ENCODE results near the gene ZNF429. TPM values are rescaled to one million over a fixed set of nuclear protein-coding genes. Genes with fewer than 3 reads are reported as not detected.
"Not testable (repeated sequence)": the region's sequence is repeated elsewhere in the genome, so short reads cannot be mapped to it uniquely, and the experiment has no call there.

ZNF429 gene
- total RNA-seq, 1 donor from 2014 or later: 2.3 TPM

GRCh38 chr19:21513651-21514050 is 8.2 kb downstream of the ZNF429 start:
- no peak for DNase-seq (ENCODE audit: low read depth in 2 of 2)

GRCh38 chr19:21519488-21519887 is 14.1 kb downstream of the ZNF429 start:
- DNase-seq (ENCODE audit: low read depth in 2 of 2): peak in 1 of 2 donors; percentile 9

- no peak for DNase-seq (ENCODE audit: low read depth in 2 of 2)
These were observed 27.5 kb downstream of the ZNF429 start for GRCh38 chr19:21532904-21533303.

- not testable (repeated sequence) for DNase-seq (ENCODE audit: low read depth in 2 of 2)
These were observed 31.4 kb downstream of the ZNF429 start for GRCh38 chr19:21536741-21537290.

- no peak for DNase-seq (ENCODE audit: low read depth in 2 of 2)
These were observed 54.0 kb downstream of the ZNF429 start for GRCh38 chr19:21559444-21559843.

- no peak for DNase-seq (ENCODE audit: low read depth in 2 of 2)
These were observed 59.0 kb downstream of the ZNF429 start for GRCh38 chr19:21564406-21564805.

GRCh38 chr19:21566073-21566472 is 60.7 kb downstream of the ZNF429 start:
- no peak for DNase-seq (ENCODE audit: low read depth in 2 of 2)

- DNase-seq (ENCODE audit: low read depth in 2 of 2): not testable (repeated sequence)
These were observed 62.4 kb downstream of the ZNF429 start for GRCh38 chr19:21567806-21568205.

- peak; percentile 16 to 79 for DNase-seq (ENCODE audit: low read depth in 2 of 2)
These were observed 63.6 kb downstream of the ZNF429 start for GRCh38 chr19:21568816-21569493.

GRCh38 chr19:21569494-21569865 is 64.1 kb downstream of the ZNF429 start:
- DNase-seq (ENCODE audit: low read depth in 2 of 2): peak in 1 of 2 donors; percentile 26

GRCh38 chr19:21571316-21571715 is 65.9 kb downstream of the ZNF429 start:
- DNase-seq (ENCODE audit: low read depth in 2 of 2): no peak

- no peak for DNase-seq (ENCODE audit: low read depth in 2 of 2)
These were observed 69.2 kb downstream of the ZNF429 start for GRCh38 chr19:21574607-21575006.

GRCh38 chr19:21576481-21576880 is 71.1 kb downstream of the ZNF429 start:
- no peak for DNase-seq (ENCODE audit: low read depth in 2 of 2)

- no peak for DNase-seq (ENCODE audit: low read depth in 2 of 2)
These were observed 74.7 kb downstream of the ZNF429 start for GRCh38 chr19:21580101-21580500.

- no peak for DNase-seq (ENCODE audit: low read depth in 2 of 2)
These were observed 75.4 kb downstream of the ZNF429 start for GRCh38 chr19:21580818-21581217.

GRCh38 chr19:21581646-21582240 is 76.3 kb downstream of the ZNF429 start:
- DNase-seq (ENCODE audit: low read depth in 2 of 2): no peak

- no peak for DNase-seq (ENCODE audit: low read depth in 2 of 2)
These were observed 79.1 kb downstream of the ZNF429 start for GRCh38 chr19:21584537-21584936.

- no peak for DNase-seq (ENCODE audit: low read depth in 2 of 2)
These were observed 80.0 kb downstream of the ZNF429 start for GRCh38 chr19:21585281-21585890.

GRCh38 chr19:21586311-21587116 is 81.1 kb downstream of the ZNF429 start:
- no peak for DNase-seq (ENCODE audit: low read depth in 2 of 2)

- DNase-seq (ENCODE audit: low read depth in 2 of 2): no peak
These were observed 81.7 kb downstream of the ZNF429 start for GRCh38 chr19:21587117-21587461.

- DNase-seq (ENCODE audit: low read depth in 2 of 2): no peak
These were observed 82.1 kb downstream of the ZNF429 start for GRCh38 chr19:21587549-21587948.

GRCh38 chr19:21588065-21588601 is 82.7 kb downstream of the ZNF429 start:
- DNase-seq (ENCODE audit: low read depth in 2 of 2): no peak
